GM21526 (cell line): ENCODE results near the gene MEGF8.

Experiments
- ATAC-seq: cut with Tn5 transposase; IDR thresholded peaks from one replicate; pipeline ENCODE4 v1.9.1; 2021; ENCODE audit warnings: moderate library complexity; ENCODE audit not compliant: unreplicated experiment, low FRiP score

MEGF8 gene

DNA sequence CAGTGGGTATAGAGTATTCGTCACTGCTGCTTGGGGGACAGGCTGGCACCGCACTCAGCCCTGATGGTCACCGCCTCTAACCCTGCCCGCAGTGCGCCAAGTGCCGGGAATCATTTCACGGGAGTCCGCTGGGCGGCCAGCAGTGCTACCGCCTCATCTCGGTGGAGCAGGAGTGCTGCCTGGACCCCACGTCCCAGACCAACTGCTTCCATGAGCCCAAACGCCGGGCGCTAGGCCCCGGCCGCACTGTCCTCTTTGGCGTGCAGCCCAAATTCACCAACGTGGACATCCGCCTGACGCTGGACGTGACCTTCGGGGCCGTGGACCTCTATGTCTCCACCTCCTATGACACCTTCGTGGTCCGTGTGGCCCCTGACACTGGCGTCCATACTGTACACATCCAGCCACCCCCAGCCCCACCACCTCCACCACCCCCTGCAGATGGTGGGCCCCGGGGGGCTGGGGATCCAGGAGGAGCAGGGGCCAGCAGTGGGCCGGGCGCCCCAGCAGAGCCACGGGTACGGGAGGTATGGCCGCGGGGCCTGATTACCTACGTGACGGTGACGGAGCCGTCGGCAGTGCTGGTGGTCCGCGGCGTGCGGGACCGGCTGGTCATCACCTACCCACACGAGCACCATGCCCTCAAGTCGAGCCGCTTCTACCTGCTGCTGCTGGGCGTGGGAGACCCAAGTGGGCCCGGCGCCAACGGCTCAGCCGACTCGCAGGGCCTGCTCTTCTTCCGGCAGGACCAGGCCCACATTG is 50.2 kb downstream of the MEGF8 start:
- no peak for ATAC-seq

DNA sequence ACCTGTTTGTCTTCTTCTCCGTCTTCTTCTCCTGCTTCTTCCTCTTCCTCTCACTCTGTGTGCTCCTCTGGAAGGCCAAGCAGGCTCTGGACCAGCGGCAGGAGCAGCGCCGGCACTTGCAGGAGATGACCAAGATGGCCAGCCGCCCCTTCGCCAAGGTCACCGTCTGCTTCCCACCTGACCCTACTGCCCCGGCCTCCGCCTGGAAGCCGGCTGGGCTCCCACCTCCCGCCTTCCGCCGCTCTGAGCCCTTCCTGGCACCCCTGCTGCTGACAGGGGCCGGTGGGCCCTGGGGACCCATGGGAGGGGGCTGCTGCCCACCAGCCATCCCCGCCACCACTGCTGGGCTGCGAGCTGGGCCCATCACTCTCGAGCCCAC is 50.7 kb downstream of the MEGF8 start:
- no peak for ATAC-seq

DNA sequence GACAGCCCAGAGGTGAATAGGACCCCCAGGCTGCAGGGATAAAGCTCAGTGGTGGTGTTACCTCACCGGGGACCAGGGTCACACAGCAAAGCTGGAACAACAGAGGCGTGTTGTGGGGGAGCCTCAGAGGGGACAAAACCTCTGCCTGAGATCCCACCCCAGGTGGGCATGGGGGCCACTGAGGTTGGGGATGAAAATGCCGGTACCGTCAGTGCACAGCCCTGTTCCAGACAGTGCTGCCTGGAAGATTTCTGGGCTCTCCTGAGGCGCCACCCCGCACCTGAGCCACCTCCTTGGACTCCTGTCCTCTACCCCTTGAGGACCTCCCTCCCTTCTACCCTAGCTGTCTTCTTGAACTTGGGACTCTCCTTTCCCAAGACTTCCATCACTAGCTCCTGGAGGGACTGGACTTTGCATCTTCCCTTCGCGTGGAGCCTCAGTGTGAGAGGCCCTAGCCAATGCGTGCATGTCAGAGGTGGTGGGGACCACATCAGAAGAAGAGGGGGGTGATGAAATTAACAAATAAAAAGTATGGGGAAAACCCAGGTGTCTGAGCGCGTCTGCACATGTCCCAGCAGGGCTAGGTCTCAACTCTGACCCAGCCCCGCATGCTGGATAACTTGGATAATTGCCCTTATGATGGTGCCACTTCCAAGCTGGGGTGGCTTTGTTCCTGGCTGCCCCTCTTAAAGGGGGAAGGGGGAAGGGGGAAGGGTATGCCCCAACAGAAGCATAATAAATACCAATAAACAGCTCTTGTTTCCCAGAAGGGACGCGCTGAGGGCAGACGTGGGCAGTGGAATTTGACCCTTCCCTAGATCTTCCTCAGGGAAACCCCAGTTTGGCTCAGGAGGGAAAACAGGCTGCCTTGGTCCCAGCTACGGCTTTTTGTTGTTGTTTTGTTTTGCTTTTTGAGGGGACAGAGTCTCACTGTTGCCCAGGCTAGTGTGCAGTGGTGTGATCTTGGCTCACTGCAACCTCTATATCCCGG is 53.1 kb downstream of the MEGF8 start:
- ATAC-seq = no peak

DNA sequence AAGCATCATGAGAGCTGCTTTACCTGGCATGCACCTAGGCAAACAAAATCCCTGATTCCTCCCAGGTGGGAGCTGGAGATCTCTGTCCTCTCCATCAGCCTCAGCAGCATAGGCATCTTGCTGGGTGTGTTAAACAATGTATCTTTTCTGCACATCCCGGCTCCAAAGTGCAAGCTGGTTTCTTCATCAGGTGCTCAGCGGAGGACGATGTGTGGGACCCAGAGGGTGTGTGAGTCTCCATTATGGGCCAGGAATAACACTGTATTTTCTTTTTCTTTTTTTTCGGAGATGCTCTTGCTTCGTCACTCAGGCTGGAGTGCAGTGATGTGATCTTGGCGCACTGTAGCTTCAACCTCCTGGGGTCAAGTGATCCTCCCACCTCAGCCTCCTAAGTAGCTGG is 54.7 kb downstream of the MEGF8 start:
- no peak for ATAC-seq

DNA sequence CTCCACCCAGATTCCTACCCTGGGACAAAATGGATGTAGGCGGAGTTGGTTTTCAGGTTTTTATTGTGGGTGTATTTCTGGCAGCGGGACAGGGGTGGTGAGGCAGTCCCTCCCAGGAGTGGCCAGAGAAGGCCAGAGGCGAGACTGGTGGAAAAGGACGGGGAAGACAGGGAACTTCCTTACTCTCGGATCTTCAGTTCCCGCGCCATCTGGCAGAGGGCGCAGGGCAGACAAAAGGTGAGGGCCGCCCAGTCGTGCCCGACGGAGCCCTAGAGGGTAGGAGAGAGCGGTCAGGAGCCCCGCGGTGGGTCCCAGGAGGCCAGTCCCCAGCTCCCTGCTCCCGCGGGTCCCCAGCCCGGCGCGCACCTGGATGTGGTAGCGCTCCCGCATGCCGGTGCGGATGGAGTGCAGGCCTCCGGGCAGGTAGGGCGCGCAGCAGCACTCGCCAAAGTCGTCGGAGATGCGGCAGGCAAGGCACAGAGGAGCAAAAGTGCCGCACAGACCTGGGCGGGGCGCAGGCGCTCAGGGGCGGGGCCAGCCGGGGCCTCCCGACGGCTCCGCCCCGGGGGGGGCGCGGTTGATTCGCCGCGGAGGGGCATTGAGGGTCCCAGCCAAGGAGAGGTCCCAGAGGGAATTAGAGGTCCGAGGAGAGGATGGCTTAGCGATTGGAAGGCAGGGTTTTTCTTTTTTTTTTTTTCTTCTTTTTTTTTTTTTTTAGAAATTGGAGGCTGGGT is 61.7 kb downstream of the MEGF8 start:
- no peak for ATAC-seq

DNA sequence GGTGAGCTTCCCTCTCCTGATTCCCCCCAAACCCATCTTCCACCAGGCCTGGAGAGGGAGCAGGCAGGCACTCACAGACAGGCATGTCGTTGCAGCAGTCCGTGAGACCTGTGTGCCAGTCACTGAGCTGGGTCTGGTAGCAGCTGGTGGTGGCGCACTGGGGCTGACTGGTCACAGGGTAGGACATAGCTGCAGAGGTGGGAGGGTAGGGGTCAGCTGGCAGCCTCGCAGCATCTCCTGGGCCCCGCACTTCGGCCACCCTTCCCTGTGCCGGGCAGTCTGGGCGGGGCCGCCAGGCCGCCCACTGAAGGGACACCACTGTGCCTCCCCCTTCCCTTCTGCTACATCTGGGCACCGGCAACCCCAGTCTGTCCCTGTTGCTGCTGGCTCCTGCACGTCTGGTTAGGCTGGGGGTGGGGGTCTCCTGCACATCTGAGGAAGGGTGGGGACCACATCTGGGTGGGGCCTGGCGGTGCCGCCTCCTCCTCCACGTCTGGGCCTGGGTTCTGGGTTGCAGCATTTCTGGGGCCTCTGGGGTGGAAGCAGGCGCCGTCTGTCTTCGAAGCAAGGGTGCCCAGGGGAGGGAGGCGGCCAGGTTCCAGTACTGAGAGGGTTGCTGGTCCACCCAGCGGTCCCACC is 63.5 kb downstream of the MEGF8 start:
- ATAC-seq = no peak

DNA sequence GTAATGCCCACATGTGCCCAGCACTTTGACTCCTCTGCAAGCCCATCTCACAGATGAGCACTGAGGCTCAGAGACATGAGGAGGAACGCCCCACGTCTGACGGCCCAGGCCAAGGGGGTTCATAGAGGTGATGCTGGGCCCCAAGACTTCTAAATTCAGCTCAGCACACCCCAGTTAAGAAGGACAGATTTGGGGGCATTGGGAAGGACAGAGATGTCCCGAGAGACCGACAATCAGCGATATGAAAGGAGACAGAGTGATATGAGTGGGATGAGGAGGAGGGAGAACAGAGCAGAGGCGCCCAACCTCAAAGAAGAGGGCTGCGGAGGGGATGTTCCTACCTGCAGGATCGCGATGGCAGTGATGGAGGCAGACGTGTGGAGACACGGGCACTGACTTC is 64.5 kb downstream of the MEGF8 start, which contains the start of gene CNFN:
CNFN (minus strand) TSS at position 399 of the 400 bp plus-strand sequence. CDS start 1,260 bp downstream, outside the sequence.
- ATAC-seq = no peak

DNA sequence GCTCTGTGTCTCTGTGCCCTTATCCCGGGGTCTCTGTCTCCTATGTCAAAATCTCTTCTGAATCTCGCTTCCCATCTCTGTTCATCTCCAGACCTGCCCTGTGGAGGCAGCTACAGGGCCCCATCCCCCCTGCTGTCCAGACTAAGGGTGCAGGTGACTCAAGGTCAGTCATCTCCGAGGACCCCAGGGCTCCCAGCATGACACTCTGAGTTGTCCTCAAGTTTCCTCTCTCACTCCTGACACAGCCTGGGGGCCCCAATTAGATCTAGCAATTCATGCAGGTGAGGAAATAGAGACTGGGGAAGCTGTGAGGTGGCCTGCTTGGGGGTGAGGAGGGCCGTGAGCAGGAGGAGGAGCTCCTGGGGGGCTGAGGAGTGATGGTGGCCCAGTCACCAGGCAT is 66.7 kb downstream of the MEGF8 start:
- no peak for ATAC-seq

DNA sequence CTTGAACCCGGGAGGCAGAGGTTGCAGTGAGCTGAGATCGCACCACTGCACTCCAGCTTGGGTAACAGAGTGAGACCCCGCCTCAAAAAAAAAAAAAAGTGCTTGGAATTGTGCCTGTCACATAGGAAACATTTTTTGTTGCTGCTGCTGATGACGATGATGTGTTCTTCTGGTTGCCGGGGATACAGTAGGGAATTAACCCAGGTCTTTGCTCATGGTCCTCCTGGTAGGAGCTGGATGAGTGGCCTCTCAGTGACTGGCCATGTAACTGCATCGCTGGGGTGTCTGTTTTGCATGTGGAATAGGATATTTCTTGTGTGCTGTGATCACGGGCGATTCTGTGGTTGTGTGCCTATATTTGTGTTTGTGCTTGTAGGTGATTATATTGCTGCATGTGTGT is 69.3 kb downstream of the MEGF8 start:
- ATAC-seq = no peak

DNA sequence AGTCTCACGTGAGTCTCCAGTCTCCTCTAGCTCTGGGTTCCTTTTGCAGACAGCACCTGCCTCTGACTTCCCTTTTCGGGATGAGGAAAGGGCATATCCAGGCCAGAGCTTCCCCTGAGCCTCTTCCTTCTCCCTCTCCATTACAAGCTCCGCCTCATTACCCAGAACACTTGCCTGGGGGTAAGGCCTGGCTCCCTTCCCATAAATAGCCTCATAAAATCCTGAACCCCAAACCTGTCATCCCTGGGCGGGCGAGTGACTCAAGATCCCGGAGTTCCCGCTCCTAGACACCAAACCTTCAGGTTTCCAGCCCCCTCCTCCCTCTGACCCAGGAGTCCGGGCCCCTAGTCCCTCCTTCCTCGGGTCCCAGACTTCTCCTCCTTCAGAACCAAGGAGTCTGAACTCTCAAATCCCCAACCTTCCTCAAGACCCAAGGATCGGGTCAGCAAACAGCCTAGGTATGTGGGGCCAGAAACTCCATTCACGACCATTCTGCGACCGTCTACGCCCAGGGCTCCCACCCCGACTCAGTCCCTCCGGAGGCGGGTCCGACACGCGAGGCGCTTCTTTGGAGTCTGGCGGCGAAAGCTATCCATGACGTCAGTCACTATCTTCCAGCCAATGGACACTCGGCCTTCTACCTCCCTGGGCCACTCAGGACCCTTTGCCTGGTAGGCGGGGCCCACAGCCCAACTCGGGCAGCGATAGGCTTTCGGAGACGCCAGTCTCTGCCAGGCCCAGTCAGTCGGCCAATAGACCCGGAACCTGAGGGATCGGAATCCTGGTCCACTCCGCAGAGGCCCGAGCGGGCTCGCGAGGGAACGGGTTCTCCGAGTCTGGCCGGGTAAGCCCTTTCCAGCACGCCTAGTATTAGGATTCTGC is 71.2 kb downstream of the MEGF8 start:
- ATAC-seq = peak; percentile 91

DNA sequence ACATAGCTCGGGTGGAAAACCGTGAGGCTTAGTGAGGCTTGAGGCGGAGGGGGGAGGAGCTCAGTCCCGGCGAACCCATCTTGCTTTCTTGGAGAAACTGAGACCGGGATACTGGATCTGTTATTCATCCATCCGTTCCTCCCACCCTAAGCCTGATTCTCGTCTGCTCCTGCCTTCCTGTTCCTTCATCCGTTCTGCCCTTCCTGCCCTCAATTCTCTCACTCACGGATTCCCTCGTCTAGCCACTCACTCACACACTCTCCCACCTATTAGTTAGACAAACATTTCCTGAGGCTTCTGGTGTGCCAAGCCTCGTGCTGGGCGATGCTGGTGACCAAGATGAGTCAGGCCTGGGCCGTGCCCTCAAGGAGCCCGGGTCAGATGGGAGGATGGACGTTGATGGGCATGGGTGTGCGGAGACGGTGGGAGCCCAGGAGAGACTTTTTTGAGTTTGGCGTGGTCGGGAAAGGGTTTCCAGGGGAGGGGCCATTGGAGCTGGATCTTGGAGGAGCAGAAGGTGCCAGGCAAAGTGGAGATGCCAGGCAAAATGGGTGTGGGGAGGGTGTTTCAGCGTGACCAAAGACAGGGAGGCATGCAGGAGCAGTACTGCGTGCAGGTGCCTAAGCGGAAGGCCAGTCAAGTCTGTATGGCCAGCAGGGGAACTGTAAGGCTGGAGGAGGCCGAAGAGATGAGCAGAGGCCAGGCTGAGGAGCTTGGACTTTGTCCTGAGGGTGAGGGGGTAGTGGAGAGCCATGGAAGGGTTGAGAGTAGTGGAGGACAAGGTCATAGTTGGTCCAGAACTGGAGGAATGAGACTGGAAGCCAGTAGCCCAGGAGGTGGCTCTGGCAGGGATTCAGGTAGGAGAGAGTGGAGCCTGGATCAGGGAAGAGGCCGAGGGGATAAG is 72.1 kb downstream of the MEGF8 start:
- no peak for ATAC-seq

DNA sequence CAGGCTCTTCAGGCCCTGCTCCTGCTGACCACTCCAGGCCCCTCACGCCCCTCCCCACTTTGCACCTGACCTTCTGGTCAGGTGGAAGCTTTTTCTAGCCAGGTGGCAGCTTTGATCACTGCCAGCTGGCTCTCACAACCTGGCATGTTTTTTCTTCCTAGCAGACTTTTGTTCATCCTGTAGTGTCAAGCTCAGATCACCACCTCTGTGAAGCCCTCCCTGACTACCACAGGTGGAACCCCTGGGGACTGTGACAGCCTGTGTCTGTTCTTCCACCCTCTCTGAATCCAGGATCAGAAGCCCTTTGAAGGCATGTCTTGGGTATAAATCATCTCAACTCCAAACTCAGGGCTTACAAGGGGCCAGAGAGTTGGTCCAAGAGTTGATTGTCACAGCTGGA is 75.0 kb downstream of the MEGF8 start:
- ATAC-seq = no peak

DNA sequence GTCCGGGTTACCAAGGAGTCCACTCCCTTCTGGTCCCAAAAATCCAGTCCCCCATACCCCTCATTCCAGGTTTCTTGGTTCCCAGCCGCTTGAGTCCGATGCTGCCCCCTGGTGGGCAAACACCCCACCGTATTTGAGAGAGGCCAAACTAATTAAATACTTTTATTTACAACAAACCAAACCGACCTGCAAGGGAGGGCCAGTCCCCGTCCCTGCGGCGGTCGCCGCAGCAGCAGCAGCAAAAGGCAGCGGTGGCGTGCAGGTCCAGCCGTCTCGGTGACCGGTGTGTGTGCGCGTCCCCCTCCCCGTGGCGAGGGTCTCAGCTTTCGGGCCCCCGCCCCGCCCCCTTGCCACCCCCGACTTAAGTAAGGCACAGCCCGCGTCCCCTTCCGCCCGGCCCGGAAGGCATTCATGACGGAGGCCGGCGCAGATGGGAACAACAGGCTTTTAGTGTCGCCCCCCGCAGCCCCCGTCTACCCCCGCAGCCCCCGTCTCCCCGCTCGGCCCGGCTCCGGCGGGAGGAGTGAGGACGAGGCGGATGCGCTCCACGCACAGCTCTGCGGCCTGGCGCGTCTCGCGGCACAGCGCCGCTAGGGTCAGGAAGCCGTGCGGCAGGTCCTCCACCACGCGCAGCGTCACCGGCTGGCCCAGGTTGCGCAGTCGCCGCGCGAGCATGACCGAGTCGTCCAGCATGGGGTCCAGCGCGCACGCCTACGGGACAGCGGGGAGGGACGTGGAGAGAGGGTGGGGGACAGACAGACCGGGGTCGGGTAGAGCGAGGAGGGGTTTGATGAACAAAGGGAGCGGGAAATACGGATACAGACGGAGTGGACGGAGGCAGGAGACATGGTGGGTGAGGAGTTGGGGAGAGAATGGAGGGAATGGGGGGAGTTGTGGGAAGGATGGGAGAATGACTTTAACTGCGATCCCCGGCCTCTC is 76.2 kb downstream of the MEGF8 start:
- ATAC-seq = no peak

DNA sequence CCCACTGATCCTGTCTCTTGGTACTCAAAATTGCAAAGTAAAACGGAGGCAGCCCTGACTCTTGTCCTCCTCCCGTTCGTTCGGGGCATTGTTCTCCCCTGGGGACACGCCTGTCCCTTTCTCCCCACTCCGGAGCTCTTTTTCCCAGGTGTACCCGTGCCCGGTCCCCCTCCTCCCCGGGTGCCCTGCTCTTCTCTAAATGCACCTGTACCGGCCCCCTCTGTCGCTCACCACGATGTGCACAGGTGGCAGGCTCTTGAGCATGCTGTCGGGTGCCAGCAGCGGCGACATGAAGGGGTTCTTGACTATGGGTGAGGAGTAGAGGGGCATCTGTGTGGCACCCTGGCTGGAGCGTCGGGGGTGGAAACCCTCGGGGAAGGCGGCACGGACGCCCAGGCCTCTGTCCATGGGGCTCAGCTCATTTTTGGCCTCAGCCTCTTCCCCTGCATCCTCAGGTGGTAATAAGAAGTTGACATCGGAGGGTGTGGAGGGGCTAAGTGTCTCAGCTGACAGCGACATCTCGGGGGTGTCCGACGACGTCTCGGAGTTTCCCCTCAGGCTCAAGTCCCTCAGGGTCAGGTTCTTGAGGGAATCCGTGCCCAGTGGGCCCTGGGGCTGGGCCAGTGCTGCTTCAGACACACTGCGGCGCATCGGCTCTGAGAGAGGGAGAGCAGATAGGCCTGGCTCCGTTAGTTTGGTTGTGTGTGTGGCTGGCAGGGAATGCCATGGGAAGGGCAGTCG is 77.1 kb downstream of the MEGF8 start:
- ATAC-seq = no peak

DNA sequence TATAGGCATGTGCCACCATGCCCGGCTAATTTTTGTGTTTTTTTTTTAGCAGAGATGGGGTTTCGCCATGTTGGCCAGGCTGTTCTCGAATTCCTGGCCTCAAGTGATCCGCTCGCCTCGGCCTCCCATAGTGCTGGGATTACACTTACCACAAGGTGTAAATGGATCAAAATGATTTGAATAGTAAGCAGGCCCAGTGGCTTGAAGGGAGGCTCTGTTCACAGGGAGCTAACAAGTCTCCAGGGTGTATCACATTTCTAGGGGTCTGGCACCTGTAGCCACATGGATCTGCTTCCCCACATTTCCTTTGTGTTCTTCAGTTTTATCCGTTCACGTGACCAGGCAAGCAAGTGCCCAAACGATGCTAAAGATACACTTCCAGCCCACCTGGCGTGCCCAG is 78.2 kb downstream of the MEGF8 start:
- no peak for ATAC-seq

DNA sequence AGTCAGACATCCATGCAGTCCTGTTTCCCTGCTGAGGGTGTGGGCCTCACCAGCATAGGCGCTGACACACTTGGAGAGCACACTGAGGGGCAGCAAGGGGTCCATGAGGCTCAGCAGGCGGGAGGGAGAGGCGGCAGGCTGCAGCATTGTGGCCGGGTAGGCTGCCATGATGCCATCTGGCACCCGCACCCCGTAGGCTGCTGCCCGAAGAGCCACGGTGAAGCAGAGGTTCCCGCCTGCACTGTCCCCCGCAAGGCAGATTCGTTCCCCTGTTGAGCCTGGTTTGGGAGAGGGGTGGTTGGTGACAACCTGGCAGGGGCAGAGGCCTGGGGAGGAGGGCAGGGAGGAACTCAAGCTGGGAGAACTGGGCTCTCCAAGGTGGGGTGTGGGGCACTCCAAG is 80.7 kb downstream of the MEGF8 start:
- ATAC-seq = no peak
